ENCODE measurements around the gene EHBP1L1.

DNA sequence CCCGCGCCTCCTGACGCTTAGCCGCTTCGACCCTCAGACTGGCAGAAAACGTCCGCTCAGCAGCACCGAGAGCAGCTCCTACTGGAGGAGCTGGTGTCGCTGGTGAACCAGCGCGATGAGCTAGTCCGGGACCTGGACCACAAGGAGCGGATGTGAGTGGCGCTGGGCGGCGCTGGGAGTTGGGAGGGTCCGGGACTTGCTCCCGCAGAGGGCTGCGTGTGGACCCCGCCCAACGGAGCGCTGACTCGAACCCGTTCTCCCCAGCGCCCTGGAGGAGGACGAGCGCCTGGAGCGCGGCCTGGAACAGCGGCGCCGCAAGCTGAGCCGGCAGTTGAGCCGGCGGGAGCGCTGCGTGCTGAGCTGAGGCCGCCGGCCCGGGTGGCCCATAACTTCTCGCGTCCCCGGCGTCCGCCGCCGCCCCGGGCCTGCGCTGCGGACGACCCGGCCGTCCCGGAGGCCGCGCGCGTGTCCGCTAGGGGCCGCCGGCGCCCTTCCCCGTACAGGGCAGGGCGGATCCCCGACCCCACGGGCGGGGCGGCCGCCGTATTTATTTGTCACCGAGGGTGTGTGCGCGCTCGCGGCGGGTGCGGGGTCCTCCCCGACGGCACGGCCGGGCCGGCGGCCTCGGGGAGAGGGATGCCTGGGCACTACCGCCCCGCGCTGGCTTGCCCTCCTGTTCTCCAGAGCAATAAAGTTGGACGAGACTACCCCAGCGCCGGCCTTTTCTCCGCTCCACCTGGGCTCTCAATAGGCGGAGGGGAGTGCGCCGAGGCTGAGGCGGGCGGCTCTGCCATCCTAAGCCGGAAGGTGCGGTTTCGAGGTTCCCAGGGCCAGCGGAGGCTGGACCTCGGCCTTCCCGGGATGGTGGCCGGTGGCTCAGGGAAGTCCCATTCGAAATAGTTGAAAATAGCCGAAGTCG is 16.3 kb downstream of the EHBP1L1 start:
- TF ChIP-seq CREB5 (CRISPR knock-in tag; IDR thresholded peaks at IDR 0.05; ENCODE audit: low read depth): no peak
- TF ChIP-seq RARB (CRISPR knock-in tag; IDR thresholded peaks at IDR 0.05): no peak
- no peak for TF ChIP-seq ZNF8 (CRISPR knock-in tag; IDR thresholded peaks at IDR 0.05)
- TF ChIP-seq ZNF70 (CRISPR knock-in tag; IDR thresholded peaks at IDR 0.05): no peak
- TF ChIP-seq ZFP3 (CRISPR knock-in tag; IDR thresholded peaks at IDR 0.05): no peak
- TF ChIP-seq, protein P1, sequence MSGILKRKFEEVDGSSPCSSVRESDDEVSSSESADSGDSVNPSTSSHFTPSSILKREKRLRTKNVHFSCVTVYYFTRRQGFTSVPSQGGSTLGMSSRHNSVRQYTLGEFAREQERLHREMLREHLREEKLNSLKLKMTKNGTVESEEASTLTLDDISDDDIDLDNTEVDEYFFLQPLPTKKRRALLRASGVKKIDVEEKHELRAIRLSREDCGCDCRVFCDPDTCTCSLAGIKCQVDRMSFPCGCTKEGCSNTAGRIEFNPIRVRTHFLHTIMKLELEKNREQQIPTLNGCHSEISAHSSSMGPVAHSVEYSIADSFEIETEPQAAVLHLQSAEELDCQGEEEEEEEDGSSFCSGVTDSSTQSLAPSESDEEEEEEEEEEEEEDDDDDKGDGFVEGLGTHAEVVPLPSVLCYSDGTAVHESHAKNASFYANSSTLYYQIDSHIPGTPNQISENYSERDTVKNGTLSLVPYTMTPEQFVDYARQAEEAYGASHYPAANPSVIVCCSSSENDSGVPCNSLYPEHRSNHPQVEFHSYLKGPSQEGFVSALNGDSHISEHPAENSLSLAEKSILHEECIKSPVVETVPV (CRISPR knock-in tag; IDR thresholded peaks at IDR 0.05): no peak
- TF ChIP-seq, protein P2, sequence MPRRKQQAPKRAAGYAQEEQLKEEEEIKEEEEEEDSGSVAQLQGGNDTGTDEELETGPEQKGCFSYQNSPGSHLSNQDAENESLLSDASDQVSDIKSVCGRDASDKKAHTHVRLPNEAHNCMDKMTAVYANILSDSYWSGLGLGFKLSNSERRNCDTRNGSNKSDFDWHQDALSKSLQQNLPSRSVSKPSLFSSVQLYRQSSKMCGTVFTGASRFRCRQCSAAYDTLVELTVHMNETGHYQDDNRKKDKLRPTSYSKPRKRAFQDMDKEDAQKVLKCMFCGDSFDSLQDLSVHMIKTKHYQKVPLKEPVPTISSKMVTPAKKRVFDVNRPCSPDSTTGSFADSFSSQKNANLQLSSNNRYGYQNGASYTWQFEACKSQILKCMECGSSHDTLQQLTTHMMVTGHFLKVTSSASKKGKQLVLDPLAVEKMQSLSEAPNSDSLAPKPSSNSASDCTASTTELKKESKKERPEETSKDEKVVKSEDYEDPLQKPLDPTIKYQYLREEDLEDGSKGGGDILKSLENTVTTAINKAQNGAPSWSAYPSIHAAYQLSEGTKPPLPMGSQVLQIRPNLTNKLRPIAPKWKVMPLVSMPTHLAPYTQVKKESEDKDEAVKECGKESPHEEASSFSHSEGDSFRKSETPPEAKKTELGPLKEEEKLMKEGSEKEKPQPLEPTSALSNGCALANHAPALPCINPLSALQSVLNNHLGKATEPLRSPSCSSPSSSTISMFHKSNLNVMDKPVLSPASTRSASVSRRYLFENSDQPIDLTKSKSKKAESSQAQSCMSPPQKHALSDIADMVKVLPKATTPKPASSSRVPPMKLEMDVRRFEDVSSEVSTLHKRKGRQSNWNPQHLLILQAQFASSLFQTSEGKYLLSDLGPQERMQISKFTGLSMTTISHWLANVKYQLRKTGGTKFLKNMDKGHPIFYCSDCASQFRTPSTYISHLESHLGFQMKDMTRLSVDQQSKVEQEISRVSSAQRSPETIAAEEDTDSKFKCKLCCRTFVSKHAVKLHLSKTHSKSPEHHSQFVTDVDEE (CRISPR knock-in tag; IDR thresholded peaks at IDR 0.05): no peak
- TF ChIP-seq, protein P3, sequence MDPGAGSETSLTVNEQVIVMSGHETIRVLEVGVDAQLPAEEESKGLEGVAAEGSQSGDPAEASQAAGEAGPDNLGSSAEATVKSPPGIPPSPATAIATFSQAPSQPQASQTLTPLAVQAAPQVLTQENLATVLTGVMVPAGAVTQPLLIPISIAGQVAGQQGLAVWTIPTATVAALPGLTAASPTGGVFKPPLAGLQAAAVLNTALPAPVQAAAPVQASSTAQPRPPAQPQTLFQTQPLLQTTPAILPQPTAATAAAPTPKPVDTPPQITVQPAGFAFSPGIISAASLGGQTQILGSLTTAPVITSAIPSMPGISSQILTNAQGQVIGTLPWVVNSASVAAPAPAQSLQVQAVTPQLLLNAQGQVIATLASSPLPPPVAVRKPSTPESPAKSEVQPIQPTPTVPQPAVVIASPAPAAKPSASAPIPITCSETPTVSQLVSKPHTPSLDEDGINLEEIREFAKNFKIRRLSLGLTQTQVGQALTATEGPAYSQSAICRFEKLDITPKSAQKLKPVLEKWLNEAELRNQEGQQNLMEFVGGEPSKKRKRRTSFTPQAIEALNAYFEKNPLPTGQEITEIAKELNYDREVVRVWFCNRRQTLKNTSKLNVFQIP (CRISPR knock-in tag; IDR thresholded peaks at IDR 0.05; ENCODE audit: borderline replicate concordance, low read depth): no peak
- TF ChIP-seq BACH2 (CRISPR knock-in tag; IDR thresholded peaks at IDR 0.05; ENCODE audit: borderline replicate concordance): no peak
- TF ChIP-seq SNAI2 (CRISPR knock-in tag; IDR thresholded peaks at IDR 0.05): no peak
- TF ChIP-seq, protein P4, sequence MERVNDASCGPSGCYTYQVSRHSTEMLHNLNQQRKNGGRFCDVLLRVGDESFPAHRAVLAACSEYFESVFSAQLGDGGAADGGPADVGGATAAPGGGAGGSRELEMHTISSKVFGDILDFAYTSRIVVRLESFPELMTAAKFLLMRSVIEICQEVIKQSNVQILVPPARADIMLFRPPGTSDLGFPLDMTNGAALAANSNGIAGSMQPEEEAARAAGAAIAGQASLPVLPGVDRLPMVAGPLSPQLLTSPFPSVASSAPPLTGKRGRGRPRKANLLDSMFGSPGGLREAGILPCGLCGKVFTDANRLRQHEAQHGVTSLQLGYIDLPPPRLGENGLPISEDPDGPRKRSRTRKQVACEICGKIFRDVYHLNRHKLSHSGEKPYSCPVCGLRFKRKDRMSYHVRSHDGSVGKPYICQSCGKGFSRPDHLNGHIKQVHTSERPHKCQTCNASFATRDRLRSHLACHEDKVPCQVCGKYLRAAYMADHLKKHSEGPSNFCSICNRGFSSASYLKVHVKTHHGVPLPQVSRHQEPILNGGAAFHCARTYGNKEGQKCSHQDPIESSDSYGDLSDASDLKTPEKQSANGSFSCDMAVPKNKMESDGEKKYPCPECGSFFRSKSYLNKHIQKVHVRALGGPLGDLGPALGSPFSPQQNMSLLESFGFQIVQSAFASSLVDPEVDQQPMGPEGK (CRISPR knock-in tag; IDR thresholded peaks at IDR 0.05; ENCODE audit: borderline replicate concordance): no peak
- TF ChIP-seq ZNF565 (CRISPR knock-in tag; conservative IDR thresholded peaks at IDR 0.05; ENCODE audit: low read depth): no peak
